Fibroblast of peridontal ligament (primary cell): ENCODE measurements around the gene ITPR2.
"Not testable (repeated sequence)": the region's sequence is repeated elsewhere in the genome, so short reads cannot be mapped to it uniquely, and the experiment has no call there.

Source experiments
- DNase-seq: peaks from one replicate; pipeline ENCODE4 v3.0.0-alpha.2; 2010; ENCODE audit errors: extremely low read depth

The ITPR2 gene

DNA sequence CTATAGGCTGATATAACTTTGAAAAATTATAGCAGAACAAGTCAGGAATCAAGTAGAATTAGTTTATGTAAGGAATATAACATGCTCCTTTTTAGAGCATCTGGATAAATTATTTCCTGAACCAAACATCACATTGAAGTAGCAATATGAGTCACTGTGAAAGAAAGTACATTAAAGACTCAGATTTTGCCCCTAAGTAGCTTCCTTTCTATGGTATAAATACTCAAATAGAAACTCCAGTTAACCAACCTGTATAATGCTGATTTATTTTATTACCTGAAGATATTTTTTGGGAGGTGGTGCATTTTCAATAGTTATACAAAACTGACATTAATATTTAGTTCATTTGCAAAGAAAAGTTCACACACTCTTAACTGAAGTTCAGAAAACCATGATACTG, 312.1 kb downstream of the ITPR2 start:
- no peak for DNase-seq

DNA sequence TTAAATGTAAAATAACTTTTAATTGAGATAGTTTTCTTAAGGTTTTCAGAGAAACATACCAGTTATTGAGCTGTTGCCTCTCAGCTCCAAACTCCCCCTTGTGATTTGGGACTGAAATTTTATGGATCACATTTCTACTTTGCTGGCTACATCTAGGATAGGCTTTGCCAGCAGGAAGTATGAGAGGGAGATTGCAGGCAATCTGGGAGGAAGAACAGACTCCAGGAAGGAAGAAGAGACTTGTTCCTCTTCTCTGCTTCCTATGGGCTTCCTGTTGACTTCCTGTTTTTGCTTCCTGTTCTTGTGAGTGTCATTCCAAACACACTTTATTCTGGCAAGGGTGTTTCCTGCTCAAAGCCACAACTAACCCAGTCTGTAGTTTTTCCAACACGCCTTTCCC, 312.9 kb downstream of the ITPR2 start:
- DNase-seq: no peak

- no peak for DNase-seq
These were observed 313.5 kb downstream of the ITPR2 start for GRCh38 chr12:26519462-26519861.

- not testable (repeated sequence) for DNase-seq
These were observed 315.7 kb downstream of the ITPR2 start for GRCh38 chr12:26517320-26517719.

GRCh38 chr12:26514364-26514763, 318.6 kb downstream of the ITPR2 start:
- no peak for DNase-seq

- DNase-seq: no peak
These were observed 319.5 kb downstream of the ITPR2 start for GRCh38 chr12:26513363-26514043.

DNA sequence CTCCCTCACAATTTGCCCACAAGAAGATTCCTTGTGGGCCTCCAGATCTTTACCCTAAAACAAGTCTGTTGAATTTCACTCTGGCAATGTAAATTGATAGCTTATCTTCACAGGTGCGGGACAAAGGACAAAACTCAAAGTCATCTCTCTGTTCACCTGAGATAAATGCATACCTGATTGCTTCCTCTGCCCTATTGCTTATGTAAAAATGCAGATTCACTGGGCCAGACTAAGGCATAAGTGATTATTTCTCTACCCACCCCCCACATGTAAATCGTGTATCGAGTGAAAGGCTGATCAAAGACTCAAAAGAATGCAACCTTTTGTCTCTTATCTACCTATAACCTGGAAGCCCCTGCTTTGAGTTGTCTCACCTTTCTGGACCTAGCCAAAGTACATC, 320.8 kb downstream of the ITPR2 start:
- no peak for DNase-seq

DNA sequence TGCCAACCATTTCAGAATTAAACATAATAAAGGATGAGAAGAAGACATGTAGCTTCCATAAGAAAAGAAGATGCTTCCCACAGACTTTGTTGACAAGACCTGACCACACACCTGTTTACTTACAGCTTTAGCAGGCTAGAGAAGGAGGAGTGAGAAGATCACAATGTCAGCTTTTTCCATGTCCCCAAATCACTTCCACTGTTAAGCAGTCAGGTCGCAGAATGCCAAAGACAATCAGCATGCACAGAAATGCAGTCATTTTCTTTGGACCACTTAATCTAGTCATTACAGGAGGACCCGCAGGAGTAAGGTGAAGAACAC, 322.7 kb downstream of the ITPR2 start:
- no peak for DNase-seq

GRCh38 chr12:26507613-26508012, 325.4 kb downstream of the ITPR2 start:
- no peak for DNase-seq

DNA sequence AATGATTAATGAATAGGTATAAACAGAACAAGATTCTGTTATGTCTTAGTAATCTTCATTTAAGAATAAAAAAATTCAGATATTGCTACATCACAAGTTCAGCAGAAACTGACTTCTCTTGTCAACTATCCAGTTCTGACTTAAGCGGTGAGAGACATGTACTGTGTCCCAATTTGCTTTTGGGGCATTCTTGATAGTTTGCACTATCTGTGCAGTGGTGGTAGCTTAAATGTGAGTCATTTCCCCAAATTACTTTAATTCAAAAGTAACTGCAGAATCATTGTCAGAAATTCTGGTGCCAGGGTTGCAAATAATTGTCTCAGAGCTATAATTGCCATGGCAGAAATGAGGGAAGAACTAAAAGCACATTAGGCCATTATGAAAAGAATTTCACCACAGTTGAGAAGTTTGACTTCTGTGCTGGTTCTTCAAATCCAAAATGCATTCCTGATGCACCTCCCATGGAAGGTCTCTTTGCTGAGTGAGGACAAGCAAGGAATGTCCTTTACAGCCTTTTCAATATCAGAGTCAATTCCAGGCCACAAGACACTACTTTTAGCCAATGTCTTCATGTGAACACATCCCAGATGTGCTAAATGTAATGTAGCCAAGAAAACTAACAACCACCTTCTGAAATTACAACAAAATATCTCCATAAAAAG, 332.9 kb downstream of the ITPR2 start:
- no peak for DNase-seq

- no peak for DNase-seq
These were observed 336.8 kb downstream of the ITPR2 start for GRCh38 chr12:26496170-26496569.

GRCh38 chr12:26493656-26494055, 339.3 kb downstream of the ITPR2 start:
- no peak for DNase-seq

GRCh38 chr12:26492406-26492805, 340.6 kb downstream of the ITPR2 start:
- DNase-seq: no peak

- no peak for DNase-seq
These were observed 343.1 kb downstream of the ITPR2 start for GRCh38 chr12:26489908-26490307.

DNA sequence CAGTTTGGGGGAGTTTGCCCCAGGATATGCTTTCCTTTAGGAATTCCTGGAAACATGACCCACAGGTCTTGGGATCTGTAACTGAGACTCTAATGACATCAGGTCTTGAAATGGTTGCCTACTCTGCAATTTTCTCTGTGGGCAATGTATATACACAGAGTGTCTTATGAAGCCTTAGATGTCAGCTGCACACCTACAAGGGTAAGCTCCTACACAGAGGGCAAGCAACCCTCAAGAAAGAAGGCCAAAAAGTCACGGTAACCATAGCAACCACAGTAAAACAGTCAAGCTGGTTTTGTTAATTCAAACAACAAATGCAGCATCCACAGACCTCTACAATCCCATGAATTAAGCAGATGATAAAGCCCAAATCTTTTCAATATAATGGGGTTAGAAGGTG, 344.6 kb downstream of the ITPR2 start:
- DNase-seq: no peak

- no peak for DNase-seq
These were observed 359.7 kb downstream of the ITPR2 start for GRCh38 chr12:26473291-26473690.

DNA sequence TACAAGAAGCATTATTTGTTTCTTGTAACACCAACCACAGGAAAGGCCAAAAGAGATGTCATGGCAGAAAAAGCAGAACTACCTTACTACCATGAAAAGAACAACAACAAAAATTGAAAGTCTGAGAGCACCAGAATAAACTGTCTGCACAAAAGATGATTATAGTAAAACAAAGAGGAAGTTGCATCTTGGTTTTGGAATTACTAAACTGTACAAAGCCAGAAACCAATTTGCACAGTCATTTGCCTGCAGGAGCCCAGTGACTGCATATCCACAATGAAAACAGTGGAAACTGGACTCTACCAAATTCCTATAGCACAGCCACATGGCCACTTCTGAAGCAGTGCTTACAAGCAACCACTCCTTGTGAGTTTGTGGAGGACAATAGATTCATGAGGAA, 361.4 kb downstream of the ITPR2 start:
- peak; percentile 79 for DNase-seq

DNA sequence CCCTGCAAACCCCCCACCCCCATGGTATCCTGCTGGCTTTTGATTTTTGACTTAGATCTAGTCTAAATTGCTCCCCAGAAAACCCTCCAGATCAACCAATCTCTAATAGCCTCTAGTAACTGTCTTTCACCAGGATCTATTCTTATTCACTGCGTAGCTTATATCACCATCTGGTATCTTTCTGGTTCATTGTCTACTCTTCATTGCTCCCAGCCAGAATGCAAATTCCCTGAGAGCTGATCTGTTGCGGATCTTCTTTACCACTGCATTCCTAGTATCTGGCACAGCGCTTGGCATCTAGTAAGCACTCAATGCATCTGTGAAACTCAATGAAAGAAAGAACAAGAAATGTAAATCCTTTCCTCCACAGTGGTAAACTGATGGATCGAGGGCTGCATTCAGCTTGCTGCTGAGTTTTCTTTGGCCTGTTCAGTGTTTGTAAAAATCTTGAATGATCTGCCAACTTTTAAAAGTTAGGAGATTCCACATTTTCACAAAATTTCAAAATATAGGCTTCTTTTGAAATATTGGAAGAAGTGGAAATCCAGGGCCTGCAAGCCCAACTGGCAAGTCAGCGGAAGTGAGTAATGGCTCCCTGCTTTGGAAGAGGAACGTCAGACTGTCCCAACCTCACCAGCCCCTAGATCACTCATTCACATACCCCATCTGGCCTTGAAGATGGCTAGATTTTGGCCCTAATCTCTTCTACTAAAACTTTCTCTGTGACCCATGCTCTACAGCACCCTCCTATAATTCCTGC, 363.4 kb downstream of the ITPR2 start:
- no peak for DNase-seq

DNA sequence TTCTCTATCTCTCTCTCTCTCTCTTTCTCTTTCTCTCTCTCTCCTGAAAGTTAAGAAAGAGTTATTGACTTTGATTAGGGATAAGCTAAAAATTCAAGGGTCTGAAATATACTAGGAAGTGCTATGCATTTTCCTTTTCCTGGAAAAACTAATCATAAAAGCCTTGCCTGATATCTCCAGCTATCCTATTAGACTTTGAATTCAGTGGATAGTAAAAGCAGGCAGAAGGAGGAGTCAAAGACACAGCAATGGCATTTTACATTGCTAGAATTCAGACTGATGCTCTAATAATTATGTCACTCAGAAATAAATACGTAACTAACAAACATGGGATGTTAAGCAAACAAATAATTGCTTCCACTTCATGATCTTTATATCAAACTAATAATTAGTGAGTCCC, 365.6 kb downstream of the ITPR2 start:
- DNase-seq: no peak

DNA sequence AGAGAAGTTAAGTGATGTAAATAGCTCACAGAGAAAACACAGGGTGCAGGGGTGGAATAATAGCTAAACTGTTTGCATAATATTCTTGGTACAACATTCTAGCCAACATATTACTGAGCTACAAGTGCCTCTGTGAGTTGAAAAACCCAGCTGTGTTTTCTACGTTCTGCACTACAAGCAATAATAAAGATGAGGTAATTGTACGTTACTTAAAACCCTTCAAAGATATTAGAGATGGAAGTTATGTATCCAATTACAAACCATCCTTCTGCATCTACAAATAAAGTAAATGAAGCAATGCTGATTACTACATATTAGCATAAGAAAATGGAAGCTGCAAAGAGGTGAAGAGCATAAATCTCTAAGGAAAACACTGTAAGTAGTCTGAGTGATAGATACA, 366.3 kb downstream of the ITPR2 start:
- no peak for DNase-seq

GRCh38 chr12:26465419-26466097, 367.4 kb downstream of the ITPR2 start:
- DNase-seq: peak; percentile 25

GRCh38 chr12:26461776-26462175, 371.2 kb downstream of the ITPR2 start:
- DNase-seq: no peak

DNA sequence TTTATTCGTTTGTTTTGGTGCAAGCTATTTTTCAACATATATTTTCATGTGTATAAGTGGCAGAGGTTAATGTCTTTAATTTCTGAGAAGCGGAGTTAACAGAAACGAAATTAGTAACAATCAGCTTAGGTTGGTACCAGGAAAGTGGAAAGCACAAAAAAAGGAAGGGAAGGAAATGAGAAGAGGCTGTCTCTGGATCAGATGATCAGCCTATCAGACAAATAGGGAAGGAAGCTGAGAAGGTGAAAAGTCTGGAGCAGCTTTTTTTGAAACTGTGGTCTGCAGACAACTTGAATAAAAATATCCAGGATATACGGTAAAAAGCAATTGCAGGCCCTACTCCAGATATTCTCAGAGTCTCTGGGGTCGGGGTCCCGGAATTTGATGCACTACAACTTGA, 372.6 kb downstream of the ITPR2 start:
- DNase-seq: no peak
